ENCODE measurements around the gene ORC5. TPM values are rescaled to one million over a fixed set of nuclear protein-coding genes. Genes with fewer than 3 reads are reported as not detected.

The ORC5 gene
- total RNA-seq, 2 experiments from 2014 or later = 25.2 to 33.1 TPM

GRCh38 chr7:104098890-104099289 is 108.9 kb downstream of the ORC5 start:
- H3K4me2 ChIP-seq (ENCODE audit: low read length) = no peak overlapping the region
- no peaks in the 10 kb centered on the region for H4K20me1 ChIP-seq (ENCODE audit: insufficient read depth, low read length)
- H3K79me2 ChIP-seq (ENCODE audit: insufficient read depth, low read depth, low read length) = no peaks in the 10 kb centered on the region
- intact Hi-C loops (cut with micrococcal nuclease; ENCODE audit: unreplicated experiment) = no loop called here
- H3K27ac ChIP-seq (ENCODE audit: low read depth, low read length, poor library complexity, severe bottlenecking) = no peak overlapping the region
- ChIA-PET POLR2A (interaction anchor here (0.6 kb wide), 1 partner anchor 23 kb away, joined by 3 read pairs; no protein-coding TSS in a partner anchor), CTCF (ENCODE audit: unreplicated experiment) (no interaction called here)
- no peak overlapping the region for H3K4me3 ChIP-seq (ENCODE audit: low read depth, low read length, poor library complexity, severe bottlenecking)
- BruUV-seq (replicated peaks) = no TSS peak
- DNase-seq (ENCODE audit: low spot score) = no peak
- H3K9me3 ChIP-seq (ENCODE audit: low read length) = no peaks in the 10 kb centered on the region
- H3K9me2 ChIP-seq (ENCODE audit: insufficient read depth, low read length) = no peaks in the 10 kb centered on the region
- no peaks in the 10 kb centered on the region for H3K4me1 ChIP-seq (ENCODE audit: insufficient read depth, low read length, poor library complexity, severe bottlenecking)
- no peak overlapping the region for H2AFZ ChIP-seq (ENCODE audit: low read length)
- TF ChIP-seq CTCF (conservative IDR thresholded peaks at IDR 0.05; ENCODE audit: low read length) (no peak), EZH2phosphoT487 (IDR thresholded peaks at IDR 0.05; ENCODE audit: borderline replicate concordance, low read depth, low read length) (no peak)
- H3K36me3 ChIP-seq (ENCODE audit: insufficient read depth, low read length) = no peaks in the 10 kb centered on the region

DNA sequence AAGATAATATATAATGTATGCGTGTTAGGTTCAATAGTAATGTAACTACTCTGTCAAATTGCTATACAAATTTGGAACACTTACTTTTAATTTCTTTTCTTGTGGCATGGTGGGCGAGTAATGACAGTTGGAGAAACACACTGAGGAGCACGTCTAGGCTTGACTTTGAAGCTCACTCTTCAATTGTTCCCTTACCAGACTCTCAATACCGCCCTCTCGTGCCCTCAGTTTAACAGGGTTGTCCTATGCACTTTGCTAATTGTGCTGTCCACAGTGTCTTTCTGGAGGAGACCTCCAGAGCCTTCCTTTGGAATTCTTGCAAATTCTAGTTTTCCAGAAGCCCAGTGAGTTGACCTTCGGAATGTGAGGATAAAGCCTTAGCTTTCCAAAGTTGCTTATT is 111.1 kb downstream of the ORC5 start:
- TF ChIP-seq CTCF (conservative IDR thresholded peaks at IDR 0.05; ENCODE audit: low read length) (peak; percentile 35; the same call in 1 of the 2 replicates), EZH2phosphoT487 (IDR thresholded peaks at IDR 0.05; ENCODE audit: borderline replicate concordance, low read depth, low read length) (no peak)
- Histone ChIP-seq H4K20me1 (ENCODE audit: insufficient read depth, low read length) (no peaks in the 10 kb centered on the region), H3K79me2 (ENCODE audit: insufficient read depth, low read depth, low read length) (no peaks in the 10 kb centered on the region), H3K4me3 (ENCODE audit: low read depth, low read length, poor library complexity, severe bottlenecking) (no peak overlapping the region), H3K27ac (ENCODE audit: low read depth, low read length, poor library complexity, severe bottlenecking) (no peak overlapping the region), H3K9me2 (ENCODE audit: insufficient read depth, low read length) (no peaks in the 10 kb centered on the region), H2AFZ (ENCODE audit: low read length) (no peak overlapping the region), H3K9me3 (ENCODE audit: low read length) (no peaks in the 10 kb centered on the region), H3K4me1 (ENCODE audit: insufficient read depth, low read length, poor library complexity, severe bottlenecking) (no peaks in the 10 kb centered on the region), H3K36me3 (ENCODE audit: insufficient read depth, low read length) (no peaks in the 10 kb centered on the region), H3K4me2 (ENCODE audit: low read length) (no peak overlapping the region)
- ChIA-PET POLR2A (no interaction called here), CTCF (ENCODE audit: unreplicated experiment) (no interaction called here)
- BruUV-seq (replicated peaks) = no TSS peak
- DNase-seq (ENCODE audit: low spot score) = no peak
- intact Hi-C loops (cut with micrococcal nuclease; ENCODE audit: unreplicated experiment) = no loop called here

GRCh38 chr7:104093127-104093526 is 114.7 kb downstream of the ORC5 start:
- intact Hi-C loops (cut with micrococcal nuclease; ENCODE audit: unreplicated experiment) = no loop called here
- Histone ChIP-seq H3K9me3 (ENCODE audit: low read length) (no peaks in the 10 kb centered on the region), H3K79me2 (ENCODE audit: insufficient read depth, low read depth, low read length) (no peaks in the 10 kb centered on the region), H3K4me2 (ENCODE audit: low read length) (no peak overlapping the region), H2AFZ (ENCODE audit: low read length) (no peak overlapping the region), H3K9me2 (ENCODE audit: insufficient read depth, low read length) (no peaks in the 10 kb centered on the region), H3K27ac (ENCODE audit: low read depth, low read length, poor library complexity, severe bottlenecking) (no peak overlapping the region), H3K4me1 (ENCODE audit: insufficient read depth, low read length, poor library complexity, severe bottlenecking) (no peaks in the 10 kb centered on the region), H3K36me3 (ENCODE audit: insufficient read depth, low read length) (no peaks in the 10 kb centered on the region), H4K20me1 (ENCODE audit: insufficient read depth, low read length) (no peaks in the 10 kb centered on the region), H3K4me3 (ENCODE audit: low read depth, low read length, poor library complexity, severe bottlenecking) (no peak overlapping the region)
- CTCF ChIA-PET (ENCODE audit: unreplicated experiment) = no interaction called here
- POLR2A ChIA-PET = no interaction called here
- DNase-seq (ENCODE audit: low spot score) = no peak
- TF ChIP-seq EZH2phosphoT487 (IDR thresholded peaks at IDR 0.05; ENCODE audit: borderline replicate concordance, low read depth, low read length) (no peak), CTCF (conservative IDR thresholded peaks at IDR 0.05; ENCODE audit: low read length) (no peak)
- no TSS peak for BruUV-seq (replicated peaks)

Measured in OCI-LY7 (cell line).